A549 (cell line): Measurements from ENCODE around the gene TUBGCP2.
"Not testable (repeated sequence)": the region's sequence is repeated elsewhere in the genome, so short reads cannot be mapped to it uniquely, and the experiment has no call there.

Source experiments
- EP300 ChIP-seq, 2 experiments: fragments of >200 bp; sonication (Bioruptor Twin); formaldehyde crosslinking; IDR thresholded peaks; 2 replicates in 1 of 2; 3 replicates in 1 of 2; pipeline ENCODE4 v1.6.1; 2016 to 2017
- POLR2A ChIP-seq: IDR thresholded peaks from 2 replicates; pipeline ENCODE4 v1.6.1; 2012; ENCODE audit warnings: mild to moderate bottlenecking, low read length

DNA sequence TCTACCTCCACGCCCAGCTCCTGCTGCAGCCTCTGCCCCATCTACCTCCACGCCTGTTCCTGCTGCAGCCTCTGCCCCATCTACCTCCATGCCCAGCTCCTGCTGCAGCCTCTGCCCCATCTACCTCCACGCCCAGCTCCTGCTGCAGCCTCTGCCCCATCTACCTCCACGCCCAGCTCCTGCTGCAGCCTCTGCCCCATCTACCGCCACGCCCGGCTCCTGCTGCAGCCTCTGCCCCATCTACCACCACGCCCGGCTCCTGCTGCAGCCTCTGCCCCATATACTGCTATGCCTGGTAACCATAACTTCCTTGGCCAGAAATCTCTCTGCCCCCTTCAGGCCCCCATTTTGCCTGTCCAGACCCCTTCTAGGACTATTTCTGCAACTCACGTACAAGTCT is 43.6 kb downstream of the TUBGCP2 start:
- TF ChIP-seq EP300 (IDR thresholded peaks at IDR 0.05); POLR2A: not testable (repeated sequence)
